Activated T-cell treated with anti-CD3 and anti-CD28 coated beads for 4 hours (primary cell): Measurements from ENCODE around the gene ALDH1A3.

ENCODE experiments used
- DNase-seq: peaks from one replicate; pipeline ENCODE4 v3.0.0-alpha.2; 2020

ALDH1A3 gene

DNA sequence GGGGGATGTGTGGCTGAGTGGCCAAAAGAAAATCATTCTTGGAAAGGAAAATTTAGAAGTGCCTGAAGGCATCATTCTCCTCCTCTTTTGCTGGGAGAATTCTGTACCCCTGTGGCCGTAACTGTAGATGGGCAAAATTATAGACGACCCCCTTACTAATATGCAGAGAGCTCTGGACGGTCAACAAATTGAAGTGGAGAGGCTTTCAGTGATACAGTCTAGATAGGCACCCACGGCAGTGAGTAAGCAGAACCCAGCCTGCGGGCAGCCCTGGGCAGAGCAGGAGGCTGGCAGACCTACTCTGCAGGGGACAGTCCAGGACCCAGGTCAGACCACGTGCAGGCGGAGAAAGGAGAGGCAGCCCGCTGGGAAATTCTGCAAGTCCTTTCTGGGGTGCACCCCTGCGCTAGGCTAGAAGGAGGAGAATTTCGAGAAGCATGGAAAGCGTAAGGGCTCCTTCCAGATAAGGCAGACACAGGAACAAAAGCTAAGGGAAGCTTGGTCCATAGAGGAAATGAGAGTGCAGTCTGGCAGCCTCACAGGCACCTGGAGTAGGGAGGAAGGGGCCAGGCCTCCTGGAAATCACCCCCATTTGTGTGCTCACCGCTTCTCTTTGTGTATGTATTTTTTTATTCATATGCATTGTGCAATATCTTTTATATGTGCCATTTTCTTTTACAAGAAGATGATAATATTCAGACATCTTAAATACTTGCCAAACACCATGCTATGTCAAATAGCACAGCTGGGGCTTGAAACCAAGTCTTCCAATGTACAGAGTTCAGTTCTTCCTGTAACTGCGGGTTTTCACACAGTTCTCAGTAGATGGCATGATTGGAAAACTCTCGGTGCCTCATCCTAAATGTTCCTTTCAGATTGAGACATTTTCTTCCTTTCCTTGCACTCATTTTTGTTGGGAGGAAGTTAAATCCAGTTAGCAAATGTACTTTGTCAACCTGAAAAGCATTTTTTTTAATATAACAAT lies 79.7 kb downstream of the ALDH1A3 start:
- DNase-seq = no peak
